Body of pancreas (tissue), 4 donors: ENCODE measurements around the gene TNRC6A.

Source experiments
- CTCF ChIP-seq, 7 experiments: fragments of 450-650 bp in 4 of 7; fragments of 200-600 bp in 3 of 7; sonication (generic) in 3 of 7; IDR thresholded peaks; one replicate each; pipeline ENCODE4 v1.5.1; 2016 to 2019; ENCODE audit warnings: antibody characterized with exemption in 7 of 7
- POLR2A ChIP-seq, 3 donors: fragments of 450-650 bp; IDR thresholded peaks; one replicate each; pipeline ENCODE4 v1.6.1; 2016; ENCODE audit warnings: antibody characterized with exemption in 3 of 3, mild to moderate bottlenecking in 2 of 3

- TF ChIP-seq POLR2A (IDR thresholded peaks at IDR 0.05) (no peak), CTCF (IDR thresholded peaks at IDR 0.05) (no peak)
Observed at GRCh38 chr16:24845726-24846547, 116.5 kb downstream of the TNRC6A start, which contains the start of gene SLC5A11.
